ENCODE data around the gene B4GALT5. TPM values are rescaled to one million over a fixed set of nuclear protein-coding genes. Genes with fewer than 3 reads are reported as not detected.
"Not testable (repeated sequence)": the region's sequence is repeated elsewhere in the genome, so short reads cannot be mapped to it uniquely, and the experiment has no call there.

The B4GALT5 gene
- total RNA-seq, 8 experiments from 2014 or later, result 18.6 to 69.8 (median 37.5) TPM

GRCh38 chr20:49725694-49726093, 12.0 kb upstream of the B4GALT5 start:
- peak in 3 of 8 experiments; percentile 43 to 51 (median 44) for ATAC-seq (replicated peaks in 6 of 8)
- in situ Hi-C loops (cut with MboI; ENCODE audit: low pct_unique_long_range_greater_than_20kb in 2 of 9, low sequenced_read_pairs in 9 of 9, unreplicated experiment in 9 of 9), result no loop called here
- Histone ChIP-seq H3K4me3 (no peak overlapping the region), H3K4me1 (replicated peaks in 1 of 2) (peaks cover 4 to 10% of the 10 kb centered on the region in 2 donors), H3K27ac (no peak overlapping the region)
- 40 to 100% (median 65%) methylated on average over 1 to 2 of the region's 2 CpGs; no CpG with 5 or more reads in 6 of the 10 experiments for WGBS, 10 experiments

- 93 to 100% (median 100%) methylated on average over 1 to 7 of the region's 7 CpGs; no CpG with 5 or more reads in 1 of the 10 experiments for WGBS, 10 experiments
- ATAC-seq (replicated peaks in 6 of 8); in situ Hi-C loops (cut with MboI; ENCODE audit: low pct_unique_long_range_greater_than_20kb in 2 of 9, low sequenced_read_pairs in 9 of 9, unreplicated experiment in 9 of 9); H3K4me3 ChIP-seq; H3K27ac ChIP-seq; H3K4me1 ChIP-seq (replicated peaks in 1 of 2): not testable (repeated sequence)
Observed at GRCh38 chr20:49725224-49725606, 11.5 kb upstream of the B4GALT5 start.

- no peak overlapping the region for H3K27ac ChIP-seq
Observed at GRCh38 chr20:49724408-49725223, 10.9 kb upstream of the B4GALT5 start.

GRCh38 chr20:49723758-49724157, 10.1 kb upstream of the B4GALT5 start:
- H3K4me1 ChIP-seq (replicated peaks in 1 of 2); H3K4me3 ChIP-seq; ATAC-seq (replicated peaks in 6 of 8); in situ Hi-C loops (cut with MboI; ENCODE audit: low pct_unique_long_range_greater_than_20kb in 2 of 9, low sequenced_read_pairs in 9 of 9, unreplicated experiment in 9 of 9); H3K27ac ChIP-seq: not testable (repeated sequence)
- WGBS, 10 experiments, result 88 to 100% (median 100%) methylated on average over 1 to 6 of the region's 6 CpGs; no CpG with 5 or more reads in 4 of the 10 experiments

More at GRCh38 chr20:49724408-49725223, 10.9 kb upstream of the B4GALT5 start:
- in situ Hi-C loops (cut with MboI; ENCODE audit: low pct_unique_long_range_greater_than_20kb in 2 of 9, low sequenced_read_pairs in 9 of 9, unreplicated experiment in 9 of 9), result no loop called here
- H3K4me1 ChIP-seq (replicated peaks in 1 of 2), result peaks cover 4 to 10% of the 10 kb centered on the region in 2 donors
- peak; percentile 96 to 99 (median 98) for ATAC-seq (replicated peaks in 6 of 8)
- H3K4me3 ChIP-seq, result no peak overlapping the region
- 0 to 73% (median 29%) methylated on average over 1 to 7 of the region's 7 CpGs; no CpG with 5 or more reads in 1 of the 10 experiments for WGBS, 10 experiments

- H3K4me1 ChIP-seq (replicated peaks in 1 of 2); H3K4me3 ChIP-seq; in situ Hi-C loops (cut with MboI; ENCODE audit: low pct_unique_long_range_greater_than_20kb in 2 of 9, low sequenced_read_pairs in 9 of 9, unreplicated experiment in 9 of 9); ATAC-seq (replicated peaks in 6 of 8); H3K27ac ChIP-seq: not testable (repeated sequence)
- WGBS, 10 experiments, result 40 to 100% (median 92%) methylated on average over 4 to 12 of the region's 12 CpGs; no CpG with 5 or more reads in 1 of the 10 experiments
Observed at GRCh38 chr20:49721326-49721725, 7.6 kb upstream of the B4GALT5 start.

- WGBS, 10 experiments, result 67 to 100% (median 87%) methylated on average over 1 to 6 of the region's 7 CpGs; no CpG with 5 or more reads in 1 of the 10 experiments
- Histone ChIP-seq H3K4me1 (replicated peaks in 1 of 2) (peaks cover 13 to 16% of the 10 kb centered on the region in 2 donors), H3K27ac (no peak overlapping the region), H3K4me3 (no peak overlapping the region)
- no peak for ATAC-seq (replicated peaks in 6 of 8)
- in situ Hi-C loops (cut with MboI; ENCODE audit: low pct_unique_long_range_greater_than_20kb in 2 of 9, low sequenced_read_pairs in 9 of 9, unreplicated experiment in 9 of 9), result no loop called here
Observed at GRCh38 chr20:49715466-49715865, 1.8 kb upstream of the B4GALT5 start.

GRCh38 chr20:49712996-49713752, 504 bp downstream of the B4GALT5 start:
- ATAC-seq (replicated peaks in 6 of 8), result peak; percentile 47 to 70 (median 54)
- H3K27ac ChIP-seq, result peak overlapping the region; percentile 82 to 86
- H3K4me3 ChIP-seq, result peak overlapping the region; percentile 67 to 92 (median 82)
- no CpG with 5 or more reads among the region's 71 CpGs for WGBS, 10 experiments
- H3K4me1 ChIP-seq (replicated peaks in 1 of 2), result peaks cover 13 to 16% of the 10 kb centered on the region in 2 donors
- in situ Hi-C loops (cut with MboI; ENCODE audit: low pct_unique_long_range_greater_than_20kb in 2 of 9, low sequenced_read_pairs in 9 of 9, unreplicated experiment in 9 of 9), result no loop called here

- no peak for ATAC-seq (replicated peaks in 6 of 8)
- H3K4me1 ChIP-seq (replicated peaks in 1 of 2), result peaks cover 14 to 16% of the 10 kb centered on the region in 2 donors
- H3K27ac ChIP-seq, result peak overlapping the region in 1 of 2 donors; percentile 82
- H3K4me3 ChIP-seq, result peak overlapping the region; percentile 67 to 92 (median 82)
- WGBS, 10 experiments, result 0% methylated on average over 1 of the region's 6 CpGs; no CpG with 5 or more reads in 8 of the 10 experiments
- in situ Hi-C loops (cut with MboI; ENCODE audit: low pct_unique_long_range_greater_than_20kb in 2 of 9, low sequenced_read_pairs in 9 of 9, unreplicated experiment in 9 of 9), result no loop called here
Observed at GRCh38 chr20:49712646-49712995, 1.1 kb downstream of the B4GALT5 start.

- Histone ChIP-seq H3K4me1 (replicated peaks in 1 of 2) (peaks cover 16% of the 10 kb centered on the region in 2 donors), H3K27ac (no peak overlapping the region), H3K4me3 (peak overlapping the region; percentile 67 to 92 (median 82))
- in situ Hi-C loops (cut with MboI; ENCODE audit: low pct_unique_long_range_greater_than_20kb in 2 of 9, low sequenced_read_pairs in 9 of 9, unreplicated experiment in 9 of 9), result no loop called here
- ATAC-seq (replicated peaks in 6 of 8), result no peak
- WGBS, 10 experiments, result 0 to 83% (median 45%) methylated on average over 1 to 4 of the region's 4 CpGs
Observed at GRCh38 chr20:49712118-49712517, 1.6 kb downstream of the B4GALT5 start.

GRCh38 chr20:49711667-49711987, 2.1 kb downstream of the B4GALT5 start:
- WGBS, 10 experiments, result 33 to 63% (median 58%) methylated on average over 1 to 3 of the region's 3 CpGs; no CpG with 5 or more reads in 1 of the 10 experiments
- Histone ChIP-seq H3K4me3 (peak overlapping the region in 3 of 5 donors; percentile 70 to 92 (median 85)), H3K4me1 (replicated peaks in 1 of 2) (peaks cover 17 to 21% of the 10 kb centered on the region in 2 donors), H3K27ac (no peak overlapping the region)
- in situ Hi-C loops (cut with MboI; ENCODE audit: low pct_unique_long_range_greater_than_20kb in 2 of 9, low sequenced_read_pairs in 9 of 9, unreplicated experiment in 9 of 9), result no loop called here
- ATAC-seq (replicated peaks in 6 of 8), result no peak

GRCh38 chr20:49710971-49711666, 2.6 kb downstream of the B4GALT5 start:
- Histone ChIP-seq H3K4me3 (peak overlapping the region in 3 of 5 donors; percentile 70 to 92 (median 85)), H3K4me1 (replicated peaks in 1 of 2) (peaks cover 22 to 26% of the 10 kb centered on the region in 2 donors), H3K27ac (no peak overlapping the region)
- no peak for ATAC-seq (replicated peaks in 6 of 8)
- in situ Hi-C loops (cut with MboI; ENCODE audit: low pct_unique_long_range_greater_than_20kb in 2 of 9, low sequenced_read_pairs in 9 of 9, unreplicated experiment in 9 of 9), result no loop called here
- 10 to 90% (median 33%) methylated on average over 1 to 3 of the region's 3 CpGs; no CpG with 5 or more reads in 1 of the 10 experiments for WGBS, 10 experiments

- in situ Hi-C loops (cut with MboI; ENCODE audit: low pct_unique_long_range_greater_than_20kb in 2 of 9, low sequenced_read_pairs in 9 of 9, unreplicated experiment in 9 of 9), result no loop called here
- peak in 1 of 8 experiments; percentile 5 for ATAC-seq (replicated peaks in 6 of 8)
- H3K4me3 ChIP-seq, result no peak overlapping the region
- 38 to 94% (median 76%) methylated on average over 1 to 3 of the region's 3 CpGs; no CpG with 5 or more reads in 2 of the 10 experiments for WGBS, 10 experiments
- H3K27ac ChIP-seq, result no peak overlapping the region
- peaks cover 33 to 38% of the 10 kb centered on the region in 2 donors for H3K4me1 ChIP-seq (replicated peaks in 1 of 2)
Observed at GRCh38 chr20:49707118-49707517, 6.6 kb downstream of the B4GALT5 start.

All from motor neuron (in vitro differentiated cells).